Pons (tissue), 1 donor: Measurements from ENCODE around the gene PLEKHH1.
A peak's percentile ranks its signal among the peaks of the same experiment; 100 is the strongest.
"Not testable (repeated sequence)": the region's sequence is repeated elsewhere in the genome, so short reads cannot be mapped to it uniquely, and the experiment has no call there.

Experiments
- DNase-seq: peaks from one replicate; pipeline ENCODE4 v3.0.0-alpha.2; 2016; ENCODE audit warnings: low spot score

The PLEKHH1 gene

GRCh38 chr14:67533754-67534085, 630 bp downstream of the PLEKHH1 start:
- DNase-seq, result no peak

- DNase-seq, result peak; percentile 75
These were observed 3.0 kb downstream of the PLEKHH1 start for GRCh38 chr14:67536087-67536486.

- DNase-seq, result no peak
These were observed 4.6 kb downstream of the PLEKHH1 start for GRCh38 chr14:67537736-67538135.

GRCh38 chr14:67538501-67538900, 5.4 kb downstream of the PLEKHH1 start:
- no peak for DNase-seq

GRCh38 chr14:67539116-67539515, 6.0 kb downstream of the PLEKHH1 start:
- DNase-seq, result peak; percentile 99

GRCh38 chr14:67541448-67542387, 8.6 kb downstream of the PLEKHH1 start:
- DNase-seq, result no peak

- DNase-seq, result not testable (repeated sequence)
These were observed 9.5 kb downstream of the PLEKHH1 start for GRCh38 chr14:67542620-67543019.

GRCh38 chr14:67544590-67544989, 11.5 kb downstream of the PLEKHH1 start:
- DNase-seq, result no peak

GRCh38 chr14:67547224-67547780, 14.2 kb downstream of the PLEKHH1 start:
- DNase-seq, result no peak

GRCh38 chr14:67549734-67550133, 16.6 kb downstream of the PLEKHH1 start:
- DNase-seq, result no peak

GRCh38 chr14:67551123-67551522, 18.0 kb downstream of the PLEKHH1 start:
- no peak for DNase-seq

- no peak for DNase-seq
These were observed 18.9 kb downstream of the PLEKHH1 start for GRCh38 chr14:67551940-67552339.

- no peak for DNase-seq
These were observed 20.5 kb downstream of the PLEKHH1 start for GRCh38 chr14:67553547-67553946.

- DNase-seq, result no peak
These were observed 21.3 kb downstream of the PLEKHH1 start for GRCh38 chr14:67554341-67554740.

GRCh38 chr14:67555518-67556090, 22.5 kb downstream of the PLEKHH1 start:
- DNase-seq, result no peak

- no peak for DNase-seq
These were observed 23.6 kb downstream of the PLEKHH1 start for GRCh38 chr14:67556671-67557070.

GRCh38 chr14:67557118-67557517, 24.0 kb downstream of the PLEKHH1 start:
- no peak for DNase-seq

- no peak for DNase-seq
These were observed 24.6 kb downstream of the PLEKHH1 start for GRCh38 chr14:67557656-67558055.

GRCh38 chr14:67559639-67560038, 26.5 kb downstream of the PLEKHH1 start:
- DNase-seq, result no peak

GRCh38 chr14:67562025-67562775, 29.1 kb downstream of the PLEKHH1 start:
- no peak for DNase-seq

GRCh38 chr14:67562776-67563150, 29.7 kb downstream of the PLEKHH1 start:
- no peak for DNase-seq

GRCh38 chr14:67564236-67564635, 31.1 kb downstream of the PLEKHH1 start:
- DNase-seq, result no peak

GRCh38 chr14:67566908-67567307, 33.8 kb downstream of the PLEKHH1 start:
- DNase-seq, result peak; percentile 70
